Measurements from ENCODE around the gene CADPS2. TPM values are rescaled to one million over a fixed set of nuclear protein-coding genes. Genes with fewer than 3 reads are reported as not detected.

CADPS2 gene
- total and polyA plus RNA-seq, 2 donors (not counting 3 experiments of a cell fraction or from before 2014, with no cell fraction given), result 9.5 to 22.6 TPM

DNA sequence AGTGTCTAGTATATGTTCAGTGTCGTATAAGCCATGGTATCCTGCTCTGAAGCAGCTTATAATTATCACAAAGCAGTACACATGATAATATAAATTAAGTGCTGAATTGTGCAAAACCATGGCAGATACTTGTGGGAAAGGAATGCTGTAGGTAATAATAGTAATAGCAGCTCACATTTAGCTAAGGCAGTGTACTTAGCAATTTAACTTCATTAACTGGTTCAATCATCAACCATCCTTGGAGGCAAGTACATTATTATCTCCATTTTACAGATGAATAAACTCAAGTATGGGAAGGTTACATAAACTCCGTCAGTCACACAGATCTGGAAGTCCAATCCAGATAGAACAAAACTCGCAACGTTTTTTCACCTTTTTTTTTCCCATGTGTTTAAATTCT lies 161.9 kb downstream of the CADPS2 start:
- no peaks in the 10 kb centered on the region for H4K20me1 ChIP-seq (replicated peaks; ENCODE audit: control insufficient read depth, extremely low read depth, insufficient read depth, low read length)
- BruUV-seq (replicated peaks), result no TSS peak
- TF ChIP-seq CTCF (IDR thresholded peaks at IDR 0.05; ENCODE audit: extremely low read depth in 1 of 2, insufficient read depth in 1 of 2, low read depth in 1 of 2, low read length in 2 of 2) (no peak), FOS (IDR thresholded peaks at IDR 0.05; ENCODE audit: borderline replicate concordance, insufficient read depth, low read length) (no peak), POLR2A (IDR thresholded peaks at IDR 0.05; ENCODE audit: low read depth, low read length) (no peak), GATA2 (IDR thresholded peaks at IDR 0.05; ENCODE audit: insufficient read depth, insufficient read length, low read depth, low read length) (no peak)
- intact Hi-C loops (cut with micrococcal nuclease), result no loop called here
- DNase-seq (ENCODE audit: low read depth, low spot score), result no peak
- H3K4me1 ChIP-seq (ENCODE audit: control insufficient read depth, extremely low read depth, insufficient read depth, low read length), result no peaks in the 10 kb centered on the region
- no peak overlapping the region for H2AFZ ChIP-seq (ENCODE audit: low read depth, low read length)
- no peak for FAIRE-seq
- ChIA-PET CTCF (no interaction called here), POLR2A (no interaction called here)
- no peaks in the 10 kb centered on the region for H3K27me3 ChIP-seq (ENCODE audit: control insufficient read depth in 2 of 2, insufficient read depth in 2 of 2, low read length in 2 of 2)
- no peak overlapping the region for H3K4me3 ChIP-seq (replicated peaks in 1 of 3; ENCODE audit: insufficient read depth in 1 of 3, low read depth in 1 of 3, low read length in 3 of 3)
- H3K27ac ChIP-seq (ENCODE audit: insufficient read depth, low read depth, low read length), result no peak overlapping the region
- H3K4me2 ChIP-seq (ENCODE audit: insufficient read depth, low read length), result no peak overlapping the region
- no peak overlapping the region for H3K9ac ChIP-seq (replicated peaks; ENCODE audit: extremely low read depth, insufficient read depth, low read length)
- no peaks in the 10 kb centered on the region for H3K36me3 ChIP-seq (ENCODE audit: control insufficient read depth in 2 of 2, extremely low read depth in 1 of 2, insufficient read depth in 2 of 2, low read length in 2 of 2)
- H3K9me3 ChIP-seq (replicated peaks; ENCODE audit: control insufficient read depth, insufficient read depth, low read length), result no peaks in the 10 kb centered on the region
- H3K79me2 ChIP-seq (ENCODE audit: control insufficient read depth, insufficient read depth, low read length), result no peaks in the 10 kb centered on the region
- H3K9me1 ChIP-seq (replicated peaks; ENCODE audit: control insufficient read depth, extremely low read depth, insufficient read depth, low read length), result no peaks in the 10 kb centered on the region
- dilution Hi-C loops (cut with MboI; ENCODE audit: extremely low pct_ligation_motif_present, low sequenced_read_pairs), result no loop called here

DNA sequence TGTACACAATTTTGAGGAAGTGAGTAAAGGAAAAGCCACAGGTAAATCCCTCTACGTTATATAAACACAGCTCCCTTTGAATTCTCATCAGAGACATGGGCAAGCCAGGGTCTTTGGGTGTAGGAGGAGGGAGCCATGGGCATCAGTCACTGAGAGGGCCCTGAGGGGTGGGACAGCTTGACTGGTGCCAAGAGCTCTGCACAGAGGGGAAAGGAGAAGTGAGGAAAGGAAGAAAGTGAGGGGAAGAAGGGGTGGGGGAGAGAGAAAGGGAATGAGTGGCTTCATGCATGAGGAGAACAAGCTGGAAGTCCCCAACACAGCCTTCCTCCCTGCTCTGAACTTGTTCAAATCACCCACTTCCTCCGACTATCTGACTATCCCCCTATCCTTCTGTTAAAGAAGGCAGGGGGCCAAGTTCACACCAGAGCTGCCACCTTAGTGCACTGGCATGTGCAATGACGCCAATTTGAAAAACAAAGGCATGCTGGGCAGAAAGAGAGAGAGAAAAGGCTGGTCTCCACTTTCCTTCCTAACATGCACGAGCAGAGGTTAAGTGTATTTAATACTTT lies 167.2 kb downstream of the CADPS2 start:
- H3K4me3 ChIP-seq (replicated peaks in 1 of 3; ENCODE audit: insufficient read depth in 1 of 3, low read depth in 1 of 3, low read length in 3 of 3), result no peak overlapping the region
- H3K4me2 ChIP-seq (ENCODE audit: insufficient read depth, low read length), result no peak overlapping the region
- no peaks in the 10 kb centered on the region for H3K36me3 ChIP-seq (ENCODE audit: control insufficient read depth in 2 of 2, extremely low read depth in 1 of 2, insufficient read depth in 2 of 2, low read length in 2 of 2)
- TF ChIP-seq POLR2AphosphoS5 (IDR thresholded peaks at IDR 0.05; ENCODE audit: insufficient read depth, low read depth, low read length) (no peak), MYC (IDR thresholded peaks at IDR 0.05; ENCODE audit: low read depth, low read length) (no peak), GATA2 (IDR thresholded peaks at IDR 0.05; ENCODE audit: insufficient read depth, insufficient read length, low read depth, low read length) (no peak), EZH2 (IDR thresholded peaks at IDR 0.05; ENCODE audit: borderline replicate concordance, low read depth, low read length, severe bottlenecking) (no peak), POLR2A (IDR thresholded peaks at IDR 0.05; ENCODE audit: low read depth, low read length) (no peak), JUN (IDR thresholded peaks at IDR 0.05; ENCODE audit: borderline replicate concordance, insufficient read depth, insufficient read length, low read depth) (no peak)
- TF ChIP-seq, protein P1, sequence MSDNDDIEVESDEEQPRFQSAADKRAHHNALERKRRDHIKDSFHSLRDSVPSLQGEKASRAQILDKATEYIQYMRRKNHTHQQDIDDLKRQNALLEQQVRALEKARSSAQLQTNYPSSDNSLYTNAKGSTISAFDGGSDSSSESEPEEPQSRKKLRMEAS (IDR thresholded peaks at IDR 0.05; ENCODE audit: insufficient read depth, insufficient read length), result no peak
- FAIRE-seq (no peak), DNase-seq (ENCODE audit: low read depth, low spot score) (no peak)
- intact Hi-C loops (cut with micrococcal nuclease) (no loop called here), dilution Hi-C loops (cut with MboI; ENCODE audit: extremely low pct_ligation_motif_present, low sequenced_read_pairs) (no loop called here)
- ChIA-PET CTCF (no interaction called here), POLR2A (no interaction called here)
- no peaks in the 10 kb centered on the region for H3K4me1 ChIP-seq (ENCODE audit: control insufficient read depth, extremely low read depth, insufficient read depth, low read length)
- no peaks in the 10 kb centered on the region for H3K9me1 ChIP-seq (replicated peaks; ENCODE audit: control insufficient read depth, extremely low read depth, insufficient read depth, low read length)
- no peaks in the 10 kb centered on the region for H3K79me2 ChIP-seq (ENCODE audit: control insufficient read depth, insufficient read depth, low read length)
- no peak overlapping the region for H3K9ac ChIP-seq (replicated peaks; ENCODE audit: extremely low read depth, insufficient read depth, low read length)
- H3K9me3 ChIP-seq (replicated peaks; ENCODE audit: control insufficient read depth, insufficient read depth, low read length), result no peaks in the 10 kb centered on the region
- no peak overlapping the region for H3K27ac ChIP-seq (ENCODE audit: insufficient read depth, low read depth, low read length)
- H3K27me3 ChIP-seq (ENCODE audit: control insufficient read depth in 2 of 2, insufficient read depth in 2 of 2, low read length in 2 of 2), result no peaks in the 10 kb centered on the region
- BruUV-seq (replicated peaks), result no TSS peak
- no peak overlapping the region for H2AFZ ChIP-seq (ENCODE audit: low read depth, low read length)
- no peaks in the 10 kb centered on the region for H4K20me1 ChIP-seq (replicated peaks; ENCODE audit: control insufficient read depth, extremely low read depth, insufficient read depth, low read length)
